Colonic mucosa (tissue), 4 donors: Measurements from ENCODE around the gene ADGRE3. TPM values are rescaled to one million over a fixed set of nuclear protein-coding genes. Genes with fewer than 3 reads are reported as not detected.

ENCODE experiments used
- DNase-seq: peaks from one replicate; pipeline ENCODE4 v3.0.0-alpha.2; 2020
- H3K27ac ChIP-seq: fragments of 200-600 bp; one replicate; pipeline ENCODE4 v1.8.0; 2021
- H3K27me3 ChIP-seq: fragments of 200-600 bp; one replicate; pipeline ENCODE4 v1.8.0; 2021
- H3K36me3 ChIP-seq: fragments of 200-600 bp; one replicate; pipeline ENCODE4 v1.8.0; 2021
- H3K4me1 ChIP-seq: fragments of 200-600 bp; one replicate; pipeline ENCODE4 v1.8.0; 2021; ENCODE audit warnings: mild to moderate bottlenecking
- H3K4me3 ChIP-seq: fragments of 200-600 bp; one replicate; pipeline ENCODE4 v1.8.0; 2021
- H3K9ac ChIP-seq, 2 donors: one replicate each; pipeline ENCODE4 v1.7.0; 2013; ENCODE audit warnings: control low read depth in 2 of 2, low read depth in 2 of 2, low read length in 2 of 2
- H3K9me3 ChIP-seq: fragments of 200-600 bp; one replicate; pipeline ENCODE4 v1.8.0; 2021
- CTCF ChIP-seq: fragments of 200-600 bp; IDR thresholded peaks from one replicate; pipeline ENCODE4 v1.8.0; 2022; ENCODE audit warnings: antibody characterized with exemption, mild to moderate bottlenecking
- intact Hi-C: fragments of 100-400 bp; cut with DNase I; formaldehyde crosslinking; loops from one replicate; pipeline ENCODE4 v1.14.1; 2022
- total RNA-seq, 2 donors: library from RNA; stranded (reverse); fragmentation: NEBNext Ultra II Directional in 1 of 2; extraction: Animal tissue kit (Norgen Biotek cat#: 25700) in 1 of 2; gene quantifications; one replicate each; pipeline ENCODE4 v1.2.1, GENCODE V29; 2021
- donor health status: healthy.
- donor health status: DM: no; HTN: no; CAD: no.
- donor health status: DM: no; HTN: no; CAD: no.

ADGRE3 gene
- 1 to 10 TPM in 1 of 2 donors, not detected in 1; 1.2 TPM for total RNA-seq

DNA sequence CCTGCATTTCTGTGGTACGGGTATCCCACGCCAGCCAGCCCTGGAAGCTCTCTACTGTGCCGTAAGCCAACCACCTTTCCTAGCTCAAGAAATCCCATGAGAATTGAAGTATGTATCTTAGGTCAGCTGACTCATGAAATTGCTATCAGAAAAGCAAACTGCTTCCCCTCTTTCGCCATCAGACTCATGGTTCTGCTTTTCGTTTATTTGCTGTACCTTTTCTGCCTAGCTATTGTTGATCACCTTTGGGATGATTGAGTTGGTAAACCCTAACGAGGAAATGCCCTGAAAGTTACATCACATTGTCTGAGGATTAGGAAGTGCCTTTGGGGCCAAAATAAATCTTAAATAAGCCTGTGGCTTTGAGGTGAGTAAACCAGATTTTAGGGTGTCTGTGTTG lies at the start of gene ADGRE3:
Gene ADGRE3 (minus strand): TSS at position 81 of the 400 bp plus-strand sequence. CDS start 74 bp downstream, at position 7.
- intact Hi-C loops, result no loop called here
- Histone ChIP-seq H3K9ac (no peak within 1 kb of the TSS), H3K9me3 (no peaks in the 10 kb centered on the region), H3K27ac (no peak within 1 kb of the TSS), H3K36me3 (no peaks in the 10 kb centered on the region), H3K27me3 (no peaks in the 10 kb centered on the region), H3K4me3 (no peak within 1 kb of the TSS), H3K4me1 (no peaks in the 10 kb centered on the region)
- no peak for DNase-seq
- TF ChIP-seq CTCF, result no peak

GRCh38 chr19:14722127-14722526 lies 47.5 kb upstream of the ADGRE3 start:
- H3K9me3 ChIP-seq, result peaks cover 20% of the 10 kb centered on the region
- TF ChIP-seq CTCF, result no peak
- intact Hi-C loops, result no loop called here
- H3K4me1 ChIP-seq, result no peaks in the 10 kb centered on the region
- peaks cover 9% of the 10 kb centered on the region for H3K36me3 ChIP-seq
- no peaks in the 10 kb centered on the region for H3K27me3 ChIP-seq
- no peak overlapping the region for H3K4me3 ChIP-seq
- no peak for DNase-seq
- no peak overlapping the region for H3K9ac ChIP-seq
- H3K27ac ChIP-seq, result no peak overlapping the region

GRCh38 chr19:14719162-14719561 lies 44.5 kb upstream of the ADGRE3 start:
- intact Hi-C loops, result no loop called here
- no peak overlapping the region for H3K9ac ChIP-seq
- no peak overlapping the region for H3K4me3 ChIP-seq
- peaks cover 20% of the 10 kb centered on the region for H3K9me3 ChIP-seq
- TF ChIP-seq CTCF, result no peak
- no peaks in the 10 kb centered on the region for H3K4me1 ChIP-seq
- no peaks in the 10 kb centered on the region for H3K27me3 ChIP-seq
- DNase-seq, result no peak
- H3K27ac ChIP-seq, result no peak overlapping the region
- peaks cover 15% of the 10 kb centered on the region for H3K36me3 ChIP-seq

GRCh38 chr19:14718522-14719116 lies 44.0 kb upstream of the ADGRE3 start:
- TF ChIP-seq CTCF, result no peak
- Histone ChIP-seq H3K4me1 (no peaks in the 10 kb centered on the region), H3K4me3 (no peak overlapping the region), H3K9ac (no peak overlapping the region), H3K27me3 (no peaks in the 10 kb centered on the region), H3K9me3 (peaks cover 20% of the 10 kb centered on the region), H3K27ac (no peak overlapping the region), H3K36me3 (peaks cover 15% of the 10 kb centered on the region)
- no peak for DNase-seq
- intact Hi-C loops, result no loop called here

- Histone ChIP-seq H3K36me3 (peaks cover 15% of the 10 kb centered on the region), H3K27ac (no peak overlapping the region), H3K9ac (no peak overlapping the region), H3K27me3 (no peaks in the 10 kb centered on the region), H3K9me3 (peaks cover 20% of the 10 kb centered on the region), H3K4me3 (no peak overlapping the region), H3K4me1 (no peaks in the 10 kb centered on the region)
- TF ChIP-seq CTCF, result no peak
- intact Hi-C loops, result no loop called here
- DNase-seq, result no peak
Measured at GRCh38 chr19:14715841-14716240, 41.2 kb upstream of the ADGRE3 start.
